Measurements from ENCODE around the gene TADA1.
"Not testable (repeated sequence)": the region's sequence is repeated elsewhere in the genome, so short reads cannot be mapped to it uniquely, and the experiment has no call there.

GRCh38 chr1:166878173-166878917 is 2.3 kb upstream of the TADA1 start:
- TF ChIP-seq, protein P1, sequence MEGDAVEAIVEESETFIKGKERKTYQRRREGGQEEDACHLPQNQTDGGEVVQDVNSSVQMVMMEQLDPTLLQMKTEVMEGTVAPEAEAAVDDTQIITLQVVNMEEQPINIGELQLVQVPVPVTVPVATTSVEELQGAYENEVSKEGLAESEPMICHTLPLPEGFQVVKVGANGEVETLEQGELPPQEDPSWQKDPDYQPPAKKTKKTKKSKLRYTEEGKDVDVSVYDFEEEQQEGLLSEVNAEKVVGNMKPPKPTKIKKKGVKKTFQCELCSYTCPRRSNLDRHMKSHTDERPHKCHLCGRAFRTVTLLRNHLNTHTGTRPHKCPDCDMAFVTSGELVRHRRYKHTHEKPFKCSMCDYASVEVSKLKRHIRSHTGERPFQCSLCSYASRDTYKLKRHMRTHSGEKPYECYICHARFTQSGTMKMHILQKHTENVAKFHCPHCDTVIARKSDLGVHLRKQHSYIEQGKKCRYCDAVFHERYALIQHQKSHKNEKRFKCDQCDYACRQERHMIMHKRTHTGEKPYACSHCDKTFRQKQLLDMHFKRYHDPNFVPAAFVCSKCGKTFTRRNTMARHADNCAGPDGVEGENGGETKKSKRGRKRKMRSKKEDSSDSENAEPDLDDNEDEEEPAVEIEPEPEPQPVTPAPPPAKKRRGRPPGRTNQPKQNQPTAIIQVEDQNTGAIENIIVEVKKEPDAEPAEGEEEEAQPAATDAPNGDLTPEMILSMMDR (IDR thresholded peaks at IDR 0.05; ENCODE audit: insufficient read depth, low read length), result not testable (repeated sequence)
- not testable (repeated sequence) for TF ChIP-seq POLR2AphosphoS5 (IDR thresholded peaks at IDR 0.05; ENCODE audit: low read depth); GABPA (IDR thresholded peaks at IDR 0.05; ENCODE audit: low read depth); SPI1 (IDR thresholded peaks at IDR 0.05; ENCODE audit: borderline replicate concordance, low read depth)
- TF ChIP-seq, protein P2, sequence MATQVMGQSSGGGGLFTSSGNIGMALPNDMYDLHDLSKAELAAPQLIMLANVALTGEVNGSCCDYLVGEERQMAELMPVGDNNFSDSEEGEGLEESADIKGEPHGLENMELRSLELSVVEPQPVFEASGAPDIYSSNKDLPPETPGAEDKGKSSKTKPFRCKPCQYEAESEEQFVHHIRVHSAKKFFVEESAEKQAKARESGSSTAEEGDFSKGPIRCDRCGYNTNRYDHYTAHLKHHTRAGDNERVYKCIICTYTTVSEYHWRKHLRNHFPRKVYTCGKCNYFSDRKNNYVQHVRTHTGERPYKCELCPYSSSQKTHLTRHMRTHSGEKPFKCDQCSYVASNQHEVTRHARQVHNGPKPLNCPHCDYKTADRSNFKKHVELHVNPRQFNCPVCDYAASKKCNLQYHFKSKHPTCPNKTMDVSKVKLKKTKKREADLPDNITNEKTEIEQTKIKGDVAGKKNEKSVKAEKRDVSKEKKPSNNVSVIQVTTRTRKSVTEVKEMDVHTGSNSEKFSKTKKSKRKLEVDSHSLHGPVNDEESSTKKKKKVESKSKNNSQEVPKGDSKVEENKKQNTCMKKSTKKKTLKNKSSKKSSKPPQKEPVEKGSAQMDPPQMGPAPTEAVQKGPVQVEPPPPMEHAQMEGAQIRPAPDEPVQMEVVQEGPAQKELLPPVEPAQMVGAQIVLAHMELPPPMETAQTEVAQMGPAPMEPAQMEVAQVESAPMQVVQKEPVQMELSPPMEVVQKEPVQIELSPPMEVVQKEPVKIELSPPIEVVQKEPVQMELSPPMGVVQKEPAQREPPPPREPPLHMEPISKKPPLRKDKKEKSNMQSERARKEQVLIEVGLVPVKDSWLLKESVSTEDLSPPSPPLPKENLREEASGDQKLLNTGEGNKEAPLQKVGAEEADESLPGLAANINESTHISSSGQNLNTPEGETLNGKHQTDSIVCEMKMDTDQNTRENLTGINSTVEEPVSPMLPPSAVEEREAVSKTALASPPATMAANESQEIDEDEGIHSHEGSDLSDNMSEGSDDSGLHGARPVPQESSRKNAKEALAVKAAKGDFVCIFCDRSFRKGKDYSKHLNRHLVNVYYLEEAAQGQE (IDR thresholded peaks at IDR 0.05; ENCODE audit: insufficient replicate concordance, low read depth), result not testable (repeated sequence)

Measured in HL-60 (cell line).